HG03460 (cell line): ENCODE results near the gene RHEBL1.

Source experiments
- ATAC-seq: cut with Tn5 transposase; IDR thresholded peaks from one replicate; pipeline ENCODE4 v1.9.1; 2021; ENCODE audit not compliant: unreplicated experiment

RHEBL1 gene

DNA sequence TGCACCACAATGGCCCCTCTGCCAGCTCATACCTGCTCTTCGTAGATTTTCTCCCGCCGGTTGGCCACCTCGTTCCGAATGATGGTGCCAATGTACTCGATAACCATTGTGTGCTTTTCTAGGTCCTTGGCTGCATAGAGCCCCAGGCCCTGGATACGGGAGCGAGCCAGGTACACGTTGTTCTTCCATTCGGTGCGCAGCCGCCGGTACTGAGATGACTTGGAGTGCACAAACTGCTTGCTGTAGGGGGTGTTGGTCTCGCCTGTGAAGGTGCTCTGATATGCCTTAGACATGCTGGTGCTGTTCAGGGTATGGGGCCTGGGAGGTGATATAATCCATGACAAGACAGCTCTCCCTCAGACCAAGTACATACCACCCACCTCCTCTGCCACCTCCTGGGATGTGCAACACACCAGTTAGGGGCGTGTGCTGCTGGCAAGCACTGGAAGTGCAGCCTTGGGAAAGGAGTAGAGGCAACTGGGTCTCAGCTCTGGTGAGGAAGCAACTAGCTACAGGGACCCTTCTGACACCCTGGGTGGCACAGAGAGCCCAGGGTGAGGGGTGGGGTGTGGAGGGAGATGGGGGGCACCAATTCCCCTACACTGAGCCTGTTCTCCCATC, 47.1 kb downstream of the RHEBL1 start:
- no peak for ATAC-seq

DNA sequence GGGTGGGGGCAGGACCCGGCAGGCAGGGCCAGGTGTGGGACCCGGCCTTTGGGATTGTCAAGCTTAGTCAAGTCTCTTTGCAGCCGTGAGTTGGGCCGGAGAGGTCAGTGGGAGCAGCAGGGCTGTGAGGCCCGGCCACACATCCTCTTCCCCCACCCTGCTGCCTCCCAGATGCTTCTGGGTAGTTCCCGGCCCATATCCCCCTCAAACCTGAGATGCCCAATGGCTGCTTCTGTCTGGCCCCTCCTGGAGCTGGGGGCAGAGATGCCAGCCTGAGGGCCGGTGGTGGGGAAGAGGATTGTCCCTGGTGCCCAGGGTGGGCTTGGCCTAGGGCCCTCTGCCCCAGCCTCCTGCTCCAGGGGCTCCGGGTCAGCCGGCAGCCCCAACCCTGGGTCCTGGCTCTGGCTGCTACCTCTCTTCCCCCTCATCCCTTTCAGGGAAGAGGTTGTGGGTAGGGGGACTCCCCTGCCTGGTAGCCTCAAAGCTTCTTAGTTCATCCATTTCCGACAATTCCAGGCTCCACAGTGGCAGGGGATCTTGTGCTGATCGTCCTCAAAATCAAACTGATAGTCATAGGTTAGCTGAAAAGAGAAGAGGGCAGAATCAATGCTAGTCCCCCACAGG, 48.4 kb downstream of the RHEBL1 start:
- ATAC-seq, result no peak

DNA sequence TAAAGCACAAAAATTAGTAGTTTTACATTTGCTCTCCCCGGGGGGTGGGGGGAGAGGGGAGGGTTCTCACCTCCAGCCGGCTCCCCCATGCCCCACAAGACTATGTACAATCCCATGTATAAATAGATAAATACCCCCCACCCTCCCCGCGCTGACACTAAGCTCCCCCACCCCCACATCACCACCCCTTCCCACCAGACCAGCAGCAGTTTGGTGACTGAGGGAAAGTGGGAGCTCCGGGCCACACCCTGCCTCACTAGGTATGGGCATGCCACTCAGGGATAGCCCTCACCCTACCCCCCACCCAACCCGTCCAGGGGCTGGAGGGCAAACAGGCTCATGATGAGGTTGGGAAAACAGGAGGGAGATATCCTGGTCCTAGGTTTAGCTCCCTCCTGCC, 49.3 kb downstream of the RHEBL1 start:
- no peak for ATAC-seq

- no peak for ATAC-seq
Measured at GRCh38 chr12:49019443-49020324, 50.1 kb downstream of the RHEBL1 start.

DNA sequence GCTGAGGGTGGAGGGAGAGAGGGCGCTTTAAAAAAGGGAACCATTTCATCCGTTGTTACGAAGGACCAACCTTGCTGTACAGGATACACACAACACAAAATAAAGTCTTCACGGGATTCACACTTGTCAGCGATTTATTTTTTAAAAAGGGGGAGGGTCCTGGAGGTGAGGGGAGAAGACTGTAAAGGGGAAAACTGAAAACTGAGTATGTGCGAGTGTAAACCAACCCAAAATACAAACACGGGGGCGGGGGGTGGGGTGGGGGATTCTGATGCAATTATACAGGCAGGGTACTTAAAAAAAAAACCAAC, 50.7 kb downstream of the RHEBL1 start:
- ATAC-seq, result peak; percentile 18

GRCh38 chr12:49018261-49019119, 51.3 kb downstream of the RHEBL1 start, which contains the start of gene PRKAG1:
Gene PRKAG1 (minus strand): TSS chr12:49018776. CDS start chr12:49018740, 36 bp downstream.
- peak; percentile 88 for ATAC-seq

GRCh38 chr12:49017891-49018260, 51.9 kb downstream of the RHEBL1 start:
- peak; percentile 12 for ATAC-seq

GRCh38 chr12:49015196-49015595, 54.6 kb downstream of the RHEBL1 start:
- ATAC-seq, result no peak
